ENCODE measurements around the gene GHITM. TPM values are rescaled to one million over a fixed set of nuclear protein-coding genes. Genes with fewer than 3 reads are reported as not detected.
"Not testable (repeated sequence)": the region's sequence is repeated elsewhere in the genome, so short reads cannot be mapped to it uniquely, and the experiment has no call there.

The GHITM gene
- total RNA-seq, 1 donor from 2014 or later = 276 TPM

- no peak for DNase-seq (ENCODE audit: low read depth)
- Histone ChIP-seq H3K4me3 (ENCODE audit: low read depth, low read length) (no peak overlapping the region), H3K27me3 (ENCODE audit: control insufficient read depth, insufficient read depth, low read length) (no peaks in the 10 kb centered on the region), H3K36me3 (ENCODE audit: control insufficient read depth, insufficient read depth, low read length) (no peaks in the 10 kb centered on the region)
- no peak for TF ChIP-seq CTCF (IDR thresholded peaks at IDR 0.05; ENCODE audit: insufficient read depth, low read length, poor library complexity, severe bottlenecking)
Observed at GRCh38 chr10:84123362-84123761, 15.9 kb upstream of the GHITM start.

GRCh38 chr10:84125910-84126784 is 13.2 kb upstream of the GHITM start:
- not testable (repeated sequence) for DNase-seq (ENCODE audit: low read depth); H3K36me3 ChIP-seq (ENCODE audit: control insufficient read depth, insufficient read depth, low read length)

GRCh38 chr10:84126785-84127167 is 12.5 kb upstream of the GHITM start:
- Histone ChIP-seq H3K4me3 (ENCODE audit: low read depth, low read length) (no peak overlapping the region), H3K27me3 (ENCODE audit: control insufficient read depth, insufficient read depth, low read length) (no peaks in the 10 kb centered on the region), H3K36me3 (ENCODE audit: control insufficient read depth, insufficient read depth, low read length) (no peaks in the 10 kb centered on the region)
- TF ChIP-seq CTCF (IDR thresholded peaks at IDR 0.05; ENCODE audit: insufficient read depth, low read length, poor library complexity, severe bottlenecking) = no peak
- DNase-seq (ENCODE audit: low read depth) = no peak

More at GRCh38 chr10:84125910-84126784, 13.2 kb upstream of the GHITM start:
- H3K27me3 ChIP-seq (ENCODE audit: control insufficient read depth, insufficient read depth, low read length); H3K4me3 ChIP-seq (ENCODE audit: low read depth, low read length): not testable (repeated sequence)

GRCh38 chr10:84135836-84136235 is 3.5 kb upstream of the GHITM start:
- H3K4me3 ChIP-seq (ENCODE audit: low read depth, low read length) = no peak overlapping the region
- no peak for DNase-seq (ENCODE audit: low read depth)
- no peak for TF ChIP-seq CTCF (IDR thresholded peaks at IDR 0.05; ENCODE audit: insufficient read depth, low read length, poor library complexity, severe bottlenecking)
- H3K36me3 ChIP-seq (ENCODE audit: control insufficient read depth, insufficient read depth, low read length) = no peaks in the 10 kb centered on the region
- no peaks in the 10 kb centered on the region for H3K27me3 ChIP-seq (ENCODE audit: control insufficient read depth, insufficient read depth, low read length)

- no peaks in the 10 kb centered on the region for H3K27me3 ChIP-seq (ENCODE audit: control insufficient read depth, insufficient read depth, low read length)
- DNase-seq (ENCODE audit: low read depth) = no peak
- no peak for TF ChIP-seq CTCF (IDR thresholded peaks at IDR 0.05; ENCODE audit: insufficient read depth, low read length, poor library complexity, severe bottlenecking)
- no peaks in the 10 kb centered on the region for H3K36me3 ChIP-seq (ENCODE audit: control insufficient read depth, insufficient read depth, low read length)
- H3K4me3 ChIP-seq (ENCODE audit: low read depth, low read length) = no peak overlapping the region
Observed at GRCh38 chr10:84137811-84138210, 1.5 kb upstream of the GHITM start.

- TF ChIP-seq CTCF (IDR thresholded peaks at IDR 0.05; ENCODE audit: insufficient read depth, low read length, poor library complexity, severe bottlenecking) = no peak
- H3K4me3 ChIP-seq (ENCODE audit: low read depth, low read length) = peak overlapping the region; percentile 40
- H3K36me3 ChIP-seq (ENCODE audit: control insufficient read depth, insufficient read depth, low read length) = no peaks in the 10 kb centered on the region
- no peaks in the 10 kb centered on the region for H3K27me3 ChIP-seq (ENCODE audit: control insufficient read depth, insufficient read depth, low read length)
- DNase-seq (ENCODE audit: low read depth) = no peak
Observed at GRCh38 chr10:84138478-84139125, 707 bp upstream of the GHITM start.
